HEK293 (cell line): Measurements from ENCODE around the gene SLC17A1.

ENCODE experiments used
- PRDM1 ChIP-seq: fragments of 450-650 bp; formaldehyde crosslinking; IDR thresholded peaks from 2 replicates; pipeline ENCODE4; 2016; ENCODE audit warnings: missing biosample characterization, missing genetic modification characterization
- REPIN1 ChIP-seq: fragments of 450-650 bp; formaldehyde crosslinking; IDR thresholded peaks from 2 replicates; pipeline ENCODE4 v1.5.1; 2017; ENCODE audit warnings: missing biosample characterization, missing genetic modification characterization, low read depth
- SP3 ChIP-seq: fragments of 450-650 bp; formaldehyde crosslinking; IDR thresholded peaks from 2 replicates; pipeline ENCODE4 v1.5.1; 2016; ENCODE audit warnings: missing biosample characterization, missing genetic modification characterization
- ZNF175 ChIP-seq: fragments of 450-650 bp; formaldehyde crosslinking; IDR thresholded peaks from 2 replicates; pipeline ENCODE4 v1.5.1; 2016; ENCODE audit warnings: missing biosample characterization, missing genetic modification characterization
- ZNF23 ChIP-seq: fragments of 450-650 bp; formaldehyde crosslinking; IDR thresholded peaks from 2 replicates; pipeline ENCODE4 v1.5.1; 2016; ENCODE audit warnings: missing biosample characterization, missing genetic modification characterization, borderline replicate concordance
- ZNF473 ChIP-seq: fragments of 450-650 bp; formaldehyde crosslinking; IDR thresholded peaks from 2 replicates; pipeline ENCODE4 v1.5.1; 2017; ENCODE audit warnings: missing biosample characterization, missing genetic modification characterization
- ZNF501 ChIP-seq: fragments of 450-650 bp; formaldehyde crosslinking; IDR thresholded peaks from 2 replicates; pipeline ENCODE4 v1.5.1; 2016; ENCODE audit warnings: missing biosample characterization, missing genetic modification characterization
- TF ChIP-seq, protein P1 (sequence below): fragments of 450-650 bp; formaldehyde crosslinking; IDR thresholded peaks from 2 replicates; pipeline ENCODE4 v1.5.1; 2016; ENCODE audit warnings: missing biosample characterization, missing genetic modification characterization
- TF ChIP-seq, protein P2 (sequence below): fragments of 450-650 bp; formaldehyde crosslinking; IDR thresholded peaks from 2 replicates; pipeline ENCODE4 v1.5.1; 2017; ENCODE audit warnings: missing biosample characterization, missing genetic modification characterization
- TF ChIP-seq, protein P3 (sequence below): fragments of 450-650 bp; formaldehyde crosslinking; IDR thresholded peaks from 2 replicates; pipeline ENCODE4 v1.5.1; 2016; ENCODE audit warnings: missing biosample characterization, missing genetic modification characterization
- TF ChIP-seq, protein P4 (sequence below): fragments of 450-650 bp; formaldehyde crosslinking; IDR thresholded peaks from 2 replicates; pipeline ENCODE4 v1.5.1; 2017; ENCODE audit warnings: missing biosample characterization, missing genetic modification characterization

DNA sequence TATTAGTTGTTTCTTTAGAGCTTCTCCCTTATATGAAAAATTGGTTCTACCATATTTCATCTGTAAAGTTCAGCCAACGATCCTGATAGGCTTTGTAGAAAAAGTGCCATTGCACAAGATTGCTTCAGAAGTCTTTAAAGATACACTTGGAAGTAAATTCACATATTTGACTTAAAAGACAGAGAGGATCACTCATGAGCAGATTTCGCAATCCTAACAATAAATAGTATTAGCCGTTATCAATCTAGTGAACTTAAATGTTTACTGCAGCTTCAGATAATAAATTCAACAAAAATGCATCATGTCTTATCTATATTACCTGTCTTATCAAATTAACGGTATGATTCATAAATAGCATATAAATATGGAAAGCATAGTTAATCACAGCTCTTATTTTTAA lies 86.0 kb downstream of the SLC17A1 start:
- TF ChIP-seq, protein P1, sequence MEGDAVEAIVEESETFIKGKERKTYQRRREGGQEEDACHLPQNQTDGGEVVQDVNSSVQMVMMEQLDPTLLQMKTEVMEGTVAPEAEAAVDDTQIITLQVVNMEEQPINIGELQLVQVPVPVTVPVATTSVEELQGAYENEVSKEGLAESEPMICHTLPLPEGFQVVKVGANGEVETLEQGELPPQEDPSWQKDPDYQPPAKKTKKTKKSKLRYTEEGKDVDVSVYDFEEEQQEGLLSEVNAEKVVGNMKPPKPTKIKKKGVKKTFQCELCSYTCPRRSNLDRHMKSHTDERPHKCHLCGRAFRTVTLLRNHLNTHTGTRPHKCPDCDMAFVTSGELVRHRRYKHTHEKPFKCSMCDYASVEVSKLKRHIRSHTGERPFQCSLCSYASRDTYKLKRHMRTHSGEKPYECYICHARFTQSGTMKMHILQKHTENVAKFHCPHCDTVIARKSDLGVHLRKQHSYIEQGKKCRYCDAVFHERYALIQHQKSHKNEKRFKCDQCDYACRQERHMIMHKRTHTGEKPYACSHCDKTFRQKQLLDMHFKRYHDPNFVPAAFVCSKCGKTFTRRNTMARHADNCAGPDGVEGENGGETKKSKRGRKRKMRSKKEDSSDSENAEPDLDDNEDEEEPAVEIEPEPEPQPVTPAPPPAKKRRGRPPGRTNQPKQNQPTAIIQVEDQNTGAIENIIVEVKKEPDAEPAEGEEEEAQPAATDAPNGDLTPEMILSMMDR (tag by site-specific recombination) = no peak
- TF ChIP-seq ZNF23 (tag by site-specific recombination) = no peak
- TF ChIP-seq REPIN1 = no peak
- no peak for TF ChIP-seq ZNF501 (tag by site-specific recombination)
- TF ChIP-seq, protein P2, sequence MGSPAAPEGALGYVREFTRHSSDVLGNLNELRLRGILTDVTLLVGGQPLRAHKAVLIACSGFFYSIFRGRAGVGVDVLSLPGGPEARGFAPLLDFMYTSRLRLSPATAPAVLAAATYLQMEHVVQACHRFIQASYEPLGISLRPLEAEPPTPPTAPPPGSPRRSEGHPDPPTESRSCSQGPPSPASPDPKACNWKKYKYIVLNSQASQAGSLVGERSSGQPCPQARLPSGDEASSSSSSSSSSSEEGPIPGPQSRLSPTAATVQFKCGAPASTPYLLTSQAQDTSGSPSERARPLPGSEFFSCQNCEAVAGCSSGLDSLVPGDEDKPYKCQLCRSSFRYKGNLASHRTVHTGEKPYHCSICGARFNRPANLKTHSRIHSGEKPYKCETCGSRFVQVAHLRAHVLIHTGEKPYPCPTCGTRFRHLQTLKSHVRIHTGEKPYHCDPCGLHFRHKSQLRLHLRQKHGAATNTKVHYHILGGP (tag by site-specific recombination) = no peak
- no peak for TF ChIP-seq ZNF473 (tag by site-specific recombination)
- TF ChIP-seq, protein P3, sequence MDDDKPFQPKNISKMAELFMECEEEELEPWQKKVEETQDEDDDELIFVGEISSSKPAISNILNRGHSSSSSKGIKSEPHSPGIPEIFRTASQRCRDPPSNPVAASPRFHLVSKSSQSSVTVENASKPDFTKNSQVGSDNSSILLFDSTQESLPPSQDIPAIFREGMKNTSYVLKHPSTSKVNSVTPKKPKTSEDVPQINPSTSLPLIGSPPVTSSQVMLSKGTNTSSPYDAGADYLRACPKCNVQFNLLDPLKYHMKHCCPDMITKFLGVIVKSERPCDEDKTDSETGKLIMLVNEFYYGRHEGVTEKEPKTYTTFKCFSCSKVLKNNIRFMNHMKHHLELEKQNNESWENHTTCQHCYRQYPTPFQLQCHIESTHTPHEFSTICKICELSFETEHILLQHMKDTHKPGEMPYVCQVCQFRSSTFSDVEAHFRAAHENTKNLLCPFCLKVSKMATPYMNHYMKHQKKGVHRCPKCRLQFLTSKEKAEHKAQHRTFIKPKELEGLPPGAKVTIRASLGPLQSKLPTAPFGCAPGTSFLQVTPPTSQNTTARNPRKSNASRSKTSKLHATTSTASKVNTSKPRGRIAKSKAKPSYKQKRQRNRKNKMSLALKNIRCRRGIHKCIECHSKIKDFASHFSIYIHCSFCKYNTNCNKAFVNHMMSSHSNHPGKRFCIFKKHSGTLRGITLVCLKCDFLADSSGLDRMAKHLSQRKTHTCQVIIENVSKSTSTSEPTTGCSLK (tag by site-specific recombination) = no peak
- no peak for TF ChIP-seq SP3 (tag by site-specific recombination)
- TF ChIP-seq, protein P4, sequence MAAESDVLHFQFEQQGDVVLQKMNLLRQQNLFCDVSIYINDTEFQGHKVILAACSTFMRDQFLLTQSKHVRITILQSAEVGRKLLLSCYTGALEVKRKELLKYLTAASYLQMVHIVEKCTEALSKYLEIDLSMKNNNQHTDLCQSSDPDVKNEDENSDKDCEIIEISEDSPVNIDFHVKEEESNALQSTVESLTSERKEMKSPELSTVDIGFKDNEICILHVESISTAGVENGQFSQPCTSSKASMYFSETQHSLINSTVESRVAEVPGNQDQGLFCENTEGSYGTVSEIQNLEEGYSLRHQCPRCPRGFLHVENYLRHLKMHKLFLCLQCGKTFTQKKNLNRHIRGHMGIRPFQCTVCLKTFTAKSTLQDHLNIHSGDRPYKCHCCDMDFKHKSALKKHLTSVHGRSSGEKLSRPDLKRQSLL (tag by site-specific recombination) = no peak
- TF ChIP-seq PRDM1 (tag by site-specific recombination) = no peak
- no peak for TF ChIP-seq ZNF175 (tag by site-specific recombination)
